OCI-M1 (cell line): ENCODE data around the gene MATN4.

Experiments used
- DNase-seq: peaks from one replicate; lab custom pipeline; 2025; lab: John Stamatoyannopoulos, UW

The MATN4 gene

DNA sequence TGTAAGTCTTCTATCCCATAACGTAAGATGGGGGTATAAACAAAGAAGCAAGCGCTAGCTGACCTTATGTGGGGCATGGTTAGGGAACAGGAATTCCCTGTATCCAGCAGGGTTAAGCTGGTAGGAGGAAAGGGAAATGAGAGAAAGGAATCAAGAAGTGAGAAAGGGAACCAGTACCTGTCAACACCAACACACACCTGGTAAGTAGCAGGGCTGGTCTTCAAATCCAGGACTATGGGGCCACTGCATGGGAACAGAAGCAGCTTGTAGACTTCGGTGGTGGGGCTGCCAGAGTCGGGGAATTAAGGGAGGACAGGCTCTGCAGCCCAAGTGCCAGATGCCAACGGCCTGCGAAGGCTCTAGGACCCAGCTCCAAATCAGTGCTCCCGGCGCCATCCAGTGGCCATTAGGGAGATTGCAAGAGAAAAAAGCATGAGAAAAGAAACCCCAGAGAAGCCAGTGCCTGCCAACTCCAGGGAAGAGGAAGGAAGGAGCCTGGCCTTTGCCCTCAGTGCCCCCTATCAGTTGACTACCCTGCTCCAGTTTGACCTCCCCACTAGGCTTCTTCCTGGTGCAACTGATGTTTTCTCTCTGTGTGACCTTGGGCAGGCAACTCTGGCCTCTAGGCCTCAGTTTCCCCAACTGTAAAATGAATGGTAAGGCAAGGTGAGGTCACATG, 17.3 kb downstream of the MATN4 start:
- peak; percentile 89 for DNase-seq

DNA sequence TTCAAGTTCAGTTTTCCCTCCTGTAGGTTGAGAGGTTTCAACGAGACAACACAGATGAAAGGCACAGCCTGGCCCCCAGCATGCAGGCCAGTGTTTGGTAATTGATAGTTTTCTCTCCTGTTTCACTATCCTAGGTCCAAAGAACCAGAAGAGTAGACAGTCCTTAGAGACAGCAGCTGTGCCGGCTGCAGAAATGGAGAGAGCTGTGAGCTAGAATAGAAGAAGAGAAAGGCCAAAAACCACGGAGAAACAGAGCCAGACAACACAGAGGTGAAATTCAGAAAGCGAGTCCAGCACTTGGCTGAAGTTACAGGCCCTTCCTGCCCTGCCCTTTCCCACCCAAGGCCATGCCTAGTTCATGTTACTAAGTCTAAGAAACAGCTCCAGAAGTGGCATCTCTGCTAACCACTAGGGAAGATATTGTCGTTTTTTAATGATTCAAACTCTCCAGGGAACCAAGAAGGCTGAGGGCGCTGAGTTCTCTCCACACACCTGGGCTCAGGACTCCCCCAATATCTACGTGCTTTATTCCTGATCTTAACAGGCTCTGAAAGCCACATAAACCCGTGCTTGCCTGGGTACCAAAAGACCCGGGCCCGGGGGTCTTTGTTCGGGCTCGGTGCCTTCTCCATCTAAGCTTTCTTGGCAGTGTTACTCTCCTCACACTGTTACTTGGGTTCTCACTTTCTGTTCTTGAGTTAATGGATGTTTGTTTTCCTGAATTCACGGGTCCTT, 18.0 kb downstream of the MATN4 start:
- DNase-seq: no peak

DNA sequence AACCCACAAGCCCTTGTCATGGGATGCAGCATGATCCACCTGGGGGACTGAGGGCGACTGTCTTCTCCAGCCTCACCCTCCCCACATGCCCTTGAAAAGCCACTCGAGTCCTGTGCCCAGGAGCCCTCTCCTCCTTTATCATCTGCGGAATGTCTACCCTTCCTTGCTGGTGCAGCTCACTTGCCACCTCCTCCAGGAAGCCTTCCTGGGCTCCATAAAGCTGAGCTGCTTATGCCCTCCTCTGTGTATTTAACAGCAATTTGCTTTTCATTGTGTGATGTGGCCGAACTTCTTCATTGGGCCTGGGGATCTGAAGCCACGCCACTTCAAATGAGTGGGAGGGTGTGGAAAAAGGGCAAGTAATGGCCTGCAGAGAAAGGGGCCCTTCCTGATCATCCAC, 19.2 kb downstream of the MATN4 start:
- no peak for DNase-seq

DNA sequence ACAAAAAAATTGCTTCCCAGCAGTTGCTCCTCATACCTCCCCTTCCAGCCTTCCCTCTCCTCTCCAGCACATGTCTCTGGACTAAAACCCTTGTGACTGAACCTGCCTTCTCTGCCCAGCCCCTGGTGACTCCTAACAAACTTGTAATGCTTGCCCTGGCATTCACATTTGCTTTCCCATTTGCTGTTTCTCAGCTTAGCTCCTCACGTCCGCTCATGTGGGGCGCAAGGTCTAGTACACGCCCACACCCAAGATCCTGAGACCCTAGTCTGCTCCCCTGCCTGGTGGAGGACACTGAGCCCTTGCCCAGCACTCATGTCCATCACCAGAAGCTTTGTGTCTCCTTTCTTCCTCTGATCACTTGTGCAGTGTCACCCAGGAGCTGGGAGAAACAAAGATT, 19.7 kb downstream of the MATN4 start:
- no peak for DNase-seq

DNA sequence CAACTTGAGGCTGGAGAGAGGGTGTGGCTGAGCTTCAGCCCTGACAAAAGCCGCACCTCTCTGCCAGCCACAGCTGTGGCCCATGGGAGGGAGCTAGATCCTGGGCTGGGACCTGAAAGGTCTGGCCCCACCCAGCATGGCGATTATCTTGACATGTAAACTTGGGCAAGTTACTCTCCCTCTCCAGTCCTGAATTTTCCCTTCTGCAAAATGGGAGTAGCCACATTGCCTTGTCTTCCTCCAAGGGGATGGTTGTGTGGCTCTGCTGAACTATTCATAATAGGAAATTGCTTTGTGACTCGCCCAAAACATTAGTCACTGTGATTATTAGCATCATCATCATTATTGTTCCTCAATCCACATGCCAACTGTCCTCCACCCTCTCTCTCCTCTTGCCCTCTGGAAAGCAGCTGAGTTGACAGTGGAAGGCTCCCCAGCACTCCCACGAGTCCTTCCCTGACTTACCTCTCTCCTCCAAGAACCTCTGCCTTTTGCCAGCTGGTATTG, 24.5 kb downstream of the MATN4 start:
- DNase-seq: no peak

DNA sequence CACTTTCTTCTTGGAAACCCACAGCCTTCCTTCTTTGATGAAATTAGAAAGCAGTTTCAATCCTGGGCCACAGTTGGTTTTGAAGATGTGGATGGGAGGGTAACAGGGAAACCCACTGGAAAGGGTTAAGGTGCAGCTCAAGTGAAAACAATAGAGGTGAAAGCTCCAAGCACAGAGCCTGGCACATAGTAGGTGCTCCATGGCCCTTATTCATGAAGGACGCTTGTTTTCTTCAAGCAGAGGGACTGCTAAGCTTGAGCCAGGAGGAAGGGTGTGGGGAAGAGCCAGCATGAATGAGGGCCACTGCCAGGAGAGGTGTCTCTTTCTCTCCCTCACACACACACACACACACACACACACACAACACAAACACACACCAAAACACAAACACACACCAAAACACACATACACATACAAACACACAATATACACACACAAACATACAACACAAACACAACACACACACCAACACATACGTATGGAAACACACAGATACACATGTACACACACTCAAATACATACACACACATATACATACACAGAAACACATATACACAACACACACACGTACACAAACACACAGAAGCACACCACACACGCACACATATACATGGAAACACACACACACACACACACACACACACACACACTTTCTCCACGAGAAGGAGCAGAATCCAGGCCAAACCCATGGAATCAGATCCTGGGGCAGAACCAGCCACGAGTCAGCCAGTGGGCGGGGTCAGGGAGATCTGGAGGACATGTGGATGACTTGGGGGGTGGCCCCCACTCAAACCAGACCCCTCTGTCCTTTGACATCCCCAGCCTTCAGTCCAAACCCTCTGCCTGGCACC, 25.2 kb downstream of the MATN4 start:
- no peak for DNase-seq

DNA sequence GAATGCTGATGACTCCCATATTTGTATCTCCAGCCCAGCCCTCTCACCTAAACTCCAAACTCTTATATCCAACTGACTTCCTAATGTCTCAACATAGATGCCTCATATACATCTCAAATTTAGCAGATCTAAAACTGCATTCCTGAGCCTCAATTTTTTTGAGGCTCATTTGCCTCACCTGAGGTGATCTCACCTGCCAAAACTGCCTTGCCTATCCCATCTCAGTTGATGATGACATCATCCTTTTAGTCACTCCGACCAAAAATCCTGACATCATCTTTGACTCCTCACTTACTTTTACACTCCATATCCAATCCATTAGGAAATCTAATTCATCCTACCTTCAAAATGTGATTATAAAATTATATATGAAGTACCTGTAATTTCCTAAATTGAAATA, 28.1 kb downstream of the MATN4 start:
- no peak for DNase-seq

DNA sequence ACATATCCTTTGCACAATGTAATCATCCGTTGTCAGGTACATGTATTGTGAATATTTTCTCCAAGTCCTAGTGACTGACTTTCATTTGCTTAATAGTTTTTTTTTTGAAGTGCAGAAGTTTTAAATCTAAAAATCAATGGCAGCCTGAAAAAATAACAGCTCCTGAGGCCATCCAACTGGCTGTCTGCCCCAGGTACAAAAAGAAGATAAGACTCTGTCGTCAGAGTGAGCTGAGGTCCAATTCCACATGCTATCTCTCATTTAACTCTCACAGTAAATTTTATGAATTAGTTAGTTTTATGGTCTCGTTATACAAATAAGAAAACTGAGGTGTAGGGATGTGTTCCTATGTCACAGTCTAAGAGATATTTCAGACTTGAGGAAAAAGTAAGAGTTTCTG, 32.8 kb downstream of the MATN4 start:
- DNase-seq: no peak

DNA sequence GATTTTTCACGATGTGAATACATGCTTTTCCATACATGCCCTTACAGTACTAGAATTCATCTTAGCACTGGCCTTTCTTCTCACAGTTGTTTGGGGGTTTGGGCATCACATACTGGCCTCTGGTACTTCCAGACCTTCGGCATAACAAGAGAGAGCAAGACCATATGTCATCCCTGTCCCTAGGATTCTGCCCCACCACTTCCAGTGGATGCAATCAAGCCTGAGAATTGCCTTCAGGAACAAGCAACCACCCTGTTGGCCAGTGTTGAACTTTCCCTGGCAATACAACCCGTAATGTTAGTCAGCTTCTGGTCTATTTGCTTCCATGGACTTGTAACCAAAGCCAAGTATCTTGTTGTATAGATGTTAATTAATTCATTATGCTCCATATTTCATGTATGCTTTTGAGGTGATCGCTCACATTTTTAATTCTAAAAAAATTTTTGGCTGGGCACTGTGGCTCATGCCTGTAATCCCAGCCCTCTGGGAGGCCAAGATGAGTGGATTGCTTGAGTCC, 38.3 kb downstream of the MATN4 start:
- no peak for DNase-seq

DNA sequence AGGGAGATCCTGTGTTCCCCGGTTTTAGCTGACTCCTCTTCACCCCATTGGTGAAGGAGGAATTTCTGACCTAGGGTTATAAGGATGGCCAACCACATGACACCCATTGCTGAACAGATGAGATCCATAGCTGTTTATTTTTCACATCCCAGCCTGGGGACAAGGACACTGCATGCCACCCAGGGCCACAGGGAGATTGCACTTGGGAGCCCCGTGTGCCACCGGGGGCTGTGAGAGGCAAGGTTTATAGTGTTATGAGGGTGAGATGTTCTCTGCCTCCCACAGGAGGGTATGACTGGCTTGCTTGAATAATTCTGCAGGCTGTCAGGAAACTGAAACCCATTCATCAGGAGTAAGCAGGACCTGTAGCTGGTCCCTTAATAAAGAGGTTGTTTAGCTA, 39.0 kb downstream of the MATN4 start:
- no peak for DNase-seq

DNA sequence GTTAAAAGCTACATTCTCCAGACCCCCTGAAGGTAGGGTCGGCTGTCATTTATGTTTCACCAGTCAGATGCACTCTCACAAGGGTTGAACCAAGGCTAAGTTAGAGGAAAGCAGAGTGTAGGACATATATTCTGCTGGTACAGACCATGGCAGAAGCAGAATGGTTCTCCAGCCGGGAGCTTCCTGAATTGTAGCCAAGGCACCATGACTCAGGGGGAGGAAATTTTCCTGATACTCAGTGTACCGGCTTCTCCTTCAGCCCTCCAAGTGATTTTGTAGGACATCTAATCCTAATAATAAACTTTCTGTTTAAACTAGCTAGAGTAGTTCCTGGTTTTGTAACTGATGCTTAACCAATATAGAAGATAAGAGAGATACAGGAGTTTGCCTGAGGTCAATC, 39.6 kb downstream of the MATN4 start:
- no peak for DNase-seq

DNA sequence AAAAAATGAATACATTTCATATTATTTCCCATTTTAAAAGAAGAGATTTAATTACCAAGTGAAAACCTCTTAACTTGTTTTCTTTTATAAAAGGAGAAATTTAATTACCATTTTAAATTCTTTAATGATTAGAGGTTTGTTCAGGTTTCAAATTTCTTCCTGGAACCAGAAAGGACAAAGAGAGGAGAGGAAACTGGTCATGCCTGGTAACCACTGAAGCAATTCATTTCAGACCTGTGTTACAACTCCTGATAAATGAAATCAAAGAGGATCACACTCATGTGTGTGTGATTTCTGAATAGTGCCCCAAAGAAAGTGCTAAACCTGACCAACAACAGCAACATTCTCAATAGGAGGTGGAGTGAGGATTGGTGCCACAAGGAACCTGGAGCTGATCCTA, 41.1 kb downstream of the MATN4 start:
- DNase-seq: no peak

DNA sequence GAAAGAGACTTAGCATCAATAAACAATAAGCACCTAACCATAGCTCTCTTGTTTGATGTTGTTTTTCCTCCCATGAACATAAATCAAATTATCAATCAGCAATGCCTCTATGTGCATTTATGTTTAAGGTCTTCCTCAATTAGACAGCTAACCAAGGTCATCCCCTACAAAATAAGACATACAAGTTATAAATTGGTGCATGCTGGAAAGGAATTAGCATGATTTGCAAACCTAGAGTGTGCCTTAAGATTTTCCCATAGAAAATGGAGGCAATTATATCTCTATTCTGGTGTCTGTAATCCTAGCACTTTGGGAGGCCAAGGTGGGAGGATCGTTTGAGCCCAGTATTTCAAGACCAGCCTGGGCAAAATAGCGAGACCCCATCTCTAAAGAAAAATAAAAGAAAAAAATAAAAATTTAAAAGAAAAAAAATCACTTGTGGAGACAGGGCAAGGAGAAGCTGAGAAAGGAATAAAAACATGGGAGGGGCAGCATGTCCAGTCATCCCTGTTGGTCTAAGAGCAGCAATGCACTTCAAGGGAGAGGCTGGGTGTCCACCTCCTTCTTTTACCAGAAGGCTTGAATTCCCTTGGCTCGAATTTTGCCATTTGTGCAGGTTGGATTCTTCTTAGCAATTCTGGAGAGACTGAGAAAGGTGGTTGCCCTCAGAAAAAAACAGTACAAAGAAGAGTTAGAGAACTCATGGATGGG, 44.4 kb downstream of the MATN4 start:
- no peak for DNase-seq

DNA sequence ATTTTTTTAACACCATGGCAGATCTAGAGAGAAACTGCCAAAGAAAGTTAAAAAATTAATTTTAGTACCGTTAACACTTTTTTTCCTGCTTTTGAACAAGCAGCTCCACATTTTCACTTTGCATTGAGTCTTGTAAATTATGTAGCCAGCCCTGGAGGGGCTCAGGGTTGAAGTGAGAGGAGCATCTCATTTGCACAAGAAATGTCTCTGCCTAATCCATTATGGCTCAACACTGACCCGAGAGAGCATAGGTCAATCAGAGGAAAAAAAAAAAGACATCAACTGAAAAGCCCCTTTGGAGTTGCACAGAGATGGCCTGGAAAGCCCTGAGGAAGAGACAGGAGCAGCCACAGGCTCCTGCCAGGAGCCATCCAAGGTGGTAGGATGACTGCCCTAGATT, 49.4 kb downstream of the MATN4 start:
- no peak for DNase-seq

DNA sequence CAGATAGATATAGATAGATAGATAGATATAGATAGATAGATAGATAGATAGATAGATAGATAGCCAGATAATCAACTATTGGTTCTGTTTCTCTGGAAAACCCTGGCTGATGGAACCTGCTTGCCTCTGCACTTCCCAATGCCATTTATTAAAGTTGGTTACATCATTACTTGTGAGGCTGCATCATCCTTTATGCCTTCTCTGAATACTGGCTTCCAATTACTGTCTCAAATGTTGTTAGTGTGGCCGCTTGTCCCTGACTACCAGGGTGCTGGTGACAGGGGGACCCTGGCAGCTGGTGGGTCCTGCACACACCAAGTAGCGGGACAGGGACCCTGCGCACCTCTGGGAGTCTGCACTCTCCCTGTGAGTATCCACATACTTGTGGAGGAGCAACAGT, 49.8 kb downstream of the MATN4 start:
- DNase-seq: no peak

DNA sequence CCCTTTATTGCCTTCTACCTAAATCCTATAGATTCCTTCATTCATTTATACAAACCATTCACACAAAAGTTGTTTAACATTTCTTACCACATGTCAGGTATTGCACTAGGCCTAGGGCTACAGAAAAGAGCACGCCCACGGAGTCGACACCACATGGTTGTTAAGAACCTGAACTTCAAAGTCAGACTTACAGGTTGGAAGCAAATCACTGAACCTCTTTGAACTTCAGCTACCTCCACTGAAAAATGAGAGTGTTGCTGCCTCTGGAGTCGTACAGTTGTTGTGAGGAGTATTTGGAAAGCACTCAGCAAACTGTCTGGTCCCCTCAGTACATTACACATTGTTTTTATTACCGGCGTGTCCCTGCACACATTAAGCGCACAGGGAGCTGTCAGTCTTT, 50.4 kb downstream of the MATN4 start:
- no peak for DNase-seq

DNA sequence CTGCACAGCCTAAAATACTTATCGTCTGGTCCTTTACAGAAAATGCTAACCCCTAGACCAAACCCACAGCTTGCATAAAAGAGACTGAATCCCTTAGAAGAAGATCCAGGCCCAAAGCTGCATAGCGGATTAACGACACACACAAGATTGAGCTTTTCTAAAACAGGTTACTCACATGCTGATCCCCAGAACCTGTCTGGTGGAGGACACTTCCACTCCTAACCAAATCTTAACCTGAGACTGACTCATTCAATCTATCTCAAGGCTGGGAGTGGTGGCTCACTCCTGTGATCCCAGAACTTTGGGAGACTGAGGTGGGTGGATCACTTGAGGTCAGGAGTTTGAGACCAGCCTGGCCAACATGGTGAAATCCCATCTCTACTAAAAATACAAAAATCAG, 50.9 kb downstream of the MATN4 start:
- DNase-seq: no peak

DNA sequence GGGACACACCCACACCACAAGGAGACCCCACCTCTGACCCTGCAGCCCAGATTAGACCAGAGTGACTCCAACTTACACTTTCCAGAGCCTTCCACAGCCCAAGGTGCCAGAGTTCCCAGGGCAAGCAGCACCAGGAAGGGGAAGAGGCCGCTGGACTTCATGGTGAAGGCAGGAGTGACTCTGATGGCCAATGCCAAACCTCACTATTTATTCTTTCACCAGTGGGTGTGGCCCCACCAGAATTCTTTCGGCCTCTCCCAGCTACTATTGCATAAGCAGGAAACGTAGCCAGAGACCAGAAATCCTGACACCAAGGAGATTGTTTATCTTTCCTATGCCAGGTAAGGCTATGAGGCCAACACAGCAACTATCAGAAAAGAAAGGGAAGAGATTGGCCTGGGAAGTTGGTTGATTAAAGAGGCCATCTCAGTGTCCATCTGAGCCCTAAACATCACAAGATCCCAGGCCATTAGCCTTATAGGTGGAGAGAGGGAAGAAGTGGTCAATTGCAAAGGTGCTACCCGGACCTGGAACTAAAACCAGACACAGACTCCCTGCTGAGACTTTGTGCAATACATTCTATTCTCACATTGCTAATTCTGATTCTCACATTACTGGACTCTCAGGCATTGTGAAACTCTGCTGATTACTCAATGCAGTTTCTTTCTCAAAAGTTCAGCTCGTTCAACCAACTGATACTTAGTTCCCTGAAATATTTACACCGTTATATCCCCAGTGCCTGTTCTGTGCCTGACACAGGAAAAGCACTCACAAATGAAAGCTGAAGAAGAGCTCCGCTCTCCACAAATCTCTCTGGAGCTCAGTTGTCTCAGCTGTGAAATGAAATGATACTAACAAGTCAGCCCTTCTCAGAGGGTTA, 53.5 kb downstream of the MATN4 start, which contains the start of gene SLPI:
TSS of gene SLPI (minus strand) at position 182 of the 880 bp plus-strand sequence. CDS start at position 161, 21 bp downstream.
- peak; percentile 31 for DNase-seq

DNA sequence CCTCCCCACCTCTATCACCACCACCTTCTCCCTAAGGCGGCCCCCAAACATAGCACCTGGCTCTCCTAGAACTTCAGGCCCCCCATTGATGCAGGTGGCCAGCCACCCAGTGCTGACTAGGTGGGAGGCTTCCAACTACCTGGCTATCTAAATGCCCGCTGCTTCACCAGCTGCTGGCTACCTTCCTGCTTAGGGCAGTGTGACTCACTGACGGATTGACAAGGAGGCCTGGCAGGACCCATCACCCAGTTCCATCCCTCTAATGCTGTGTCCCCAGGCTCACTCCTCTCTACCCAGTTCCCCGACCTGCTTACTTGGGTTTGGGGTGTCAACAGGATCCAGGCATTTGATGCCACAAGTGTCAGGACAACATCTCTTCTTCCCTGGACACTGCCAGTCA, 54.8 kb downstream of the MATN4 start:
- no peak for DNase-seq

DNA sequence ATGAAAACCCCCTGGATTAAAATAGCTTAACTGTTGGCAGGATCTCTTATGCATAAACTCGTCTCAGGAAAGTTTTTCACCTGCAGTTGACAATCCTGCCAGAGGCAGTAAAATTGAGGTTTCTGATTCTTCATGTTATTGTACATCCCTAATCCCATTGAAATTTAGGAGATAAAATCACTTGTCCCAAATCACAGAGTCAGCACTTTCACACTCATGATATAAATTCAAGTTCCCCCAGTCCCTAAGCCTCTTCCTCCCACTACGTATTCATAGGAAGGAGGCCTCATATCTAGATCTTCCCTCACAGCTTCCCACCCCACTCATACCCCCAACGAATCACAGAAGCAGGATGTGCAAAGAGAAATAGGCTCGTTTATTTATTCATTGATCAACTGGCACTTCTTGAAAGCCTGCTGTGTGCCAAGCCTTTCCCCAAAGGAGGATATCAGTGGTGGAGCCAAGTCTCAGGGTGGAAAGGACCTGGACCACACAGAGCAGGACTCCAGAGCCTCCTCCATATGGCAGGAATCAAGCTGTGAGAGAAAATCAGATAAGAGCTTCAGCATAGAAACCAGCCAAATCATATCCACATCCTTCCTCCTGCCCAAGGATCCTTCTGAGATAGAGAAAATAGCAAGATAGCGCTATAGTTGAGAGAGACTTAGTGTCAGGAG, 56.1 kb downstream of the MATN4 start:
- DNase-seq: no peak
